LNCAP (cell line): Measurements from ENCODE around the gene WDR1.

Experiments used
- TF ChIP-seq, protein P1 (sequence below): fragments of 450-650 bp; IDR thresholded peaks from 2 replicates; pipeline ENCODE4 v1.5.1; 2017; ENCODE audit warnings: mild to moderate bottlenecking

The WDR1 gene

DNA sequence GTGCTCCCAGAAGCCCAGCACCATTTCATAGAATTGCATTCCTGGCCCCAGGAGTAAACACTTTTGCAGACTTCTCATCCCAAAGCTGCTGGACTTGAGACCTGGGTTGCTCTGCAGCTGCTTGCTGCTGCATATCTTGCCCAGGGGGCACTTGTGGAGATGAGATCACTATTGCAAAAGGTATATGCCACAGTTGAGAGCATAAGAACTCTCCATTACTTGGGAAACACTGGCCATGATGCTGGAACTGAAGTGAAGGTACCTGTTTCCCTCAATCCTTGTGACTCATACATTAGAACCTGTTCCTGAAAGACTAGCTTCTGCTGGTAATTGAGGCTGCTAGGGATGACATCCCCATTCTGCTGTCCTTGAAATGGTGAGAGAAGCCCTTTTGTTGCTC is 43.1 kb upstream of the WDR1 start:
- TF ChIP-seq, protein P1, sequence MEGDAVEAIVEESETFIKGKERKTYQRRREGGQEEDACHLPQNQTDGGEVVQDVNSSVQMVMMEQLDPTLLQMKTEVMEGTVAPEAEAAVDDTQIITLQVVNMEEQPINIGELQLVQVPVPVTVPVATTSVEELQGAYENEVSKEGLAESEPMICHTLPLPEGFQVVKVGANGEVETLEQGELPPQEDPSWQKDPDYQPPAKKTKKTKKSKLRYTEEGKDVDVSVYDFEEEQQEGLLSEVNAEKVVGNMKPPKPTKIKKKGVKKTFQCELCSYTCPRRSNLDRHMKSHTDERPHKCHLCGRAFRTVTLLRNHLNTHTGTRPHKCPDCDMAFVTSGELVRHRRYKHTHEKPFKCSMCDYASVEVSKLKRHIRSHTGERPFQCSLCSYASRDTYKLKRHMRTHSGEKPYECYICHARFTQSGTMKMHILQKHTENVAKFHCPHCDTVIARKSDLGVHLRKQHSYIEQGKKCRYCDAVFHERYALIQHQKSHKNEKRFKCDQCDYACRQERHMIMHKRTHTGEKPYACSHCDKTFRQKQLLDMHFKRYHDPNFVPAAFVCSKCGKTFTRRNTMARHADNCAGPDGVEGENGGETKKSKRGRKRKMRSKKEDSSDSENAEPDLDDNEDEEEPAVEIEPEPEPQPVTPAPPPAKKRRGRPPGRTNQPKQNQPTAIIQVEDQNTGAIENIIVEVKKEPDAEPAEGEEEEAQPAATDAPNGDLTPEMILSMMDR, result no peak

DNA sequence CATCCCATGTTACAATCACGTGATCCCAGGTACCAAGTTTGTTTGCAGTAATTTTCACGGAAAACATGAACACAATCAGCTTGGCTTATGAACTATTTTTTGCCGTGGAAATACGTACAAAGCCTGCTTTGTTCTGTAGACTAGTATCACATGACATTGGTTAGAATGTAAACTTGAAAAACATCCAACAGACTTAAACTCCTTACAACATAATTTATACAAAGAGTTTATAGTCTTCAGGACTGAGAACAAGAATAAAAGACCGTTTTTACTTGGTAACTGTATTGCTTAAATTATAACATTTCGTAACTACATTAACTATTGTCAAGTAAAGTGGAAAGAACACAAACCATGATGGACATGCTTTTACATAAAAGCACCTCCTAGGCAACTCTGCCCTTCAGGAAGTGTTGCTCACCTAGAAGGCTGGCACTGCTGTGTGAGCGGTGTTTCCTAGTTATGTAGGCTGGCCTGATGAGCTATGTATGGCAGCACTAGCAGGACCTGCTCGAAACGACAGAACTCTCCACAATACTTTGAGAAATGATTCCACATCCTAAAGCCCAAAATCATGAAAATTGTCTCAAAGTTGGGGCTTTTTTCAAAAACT is 41.8 kb upstream of the WDR1 start:
- TF ChIP-seq, protein P1, result no peak

DNA sequence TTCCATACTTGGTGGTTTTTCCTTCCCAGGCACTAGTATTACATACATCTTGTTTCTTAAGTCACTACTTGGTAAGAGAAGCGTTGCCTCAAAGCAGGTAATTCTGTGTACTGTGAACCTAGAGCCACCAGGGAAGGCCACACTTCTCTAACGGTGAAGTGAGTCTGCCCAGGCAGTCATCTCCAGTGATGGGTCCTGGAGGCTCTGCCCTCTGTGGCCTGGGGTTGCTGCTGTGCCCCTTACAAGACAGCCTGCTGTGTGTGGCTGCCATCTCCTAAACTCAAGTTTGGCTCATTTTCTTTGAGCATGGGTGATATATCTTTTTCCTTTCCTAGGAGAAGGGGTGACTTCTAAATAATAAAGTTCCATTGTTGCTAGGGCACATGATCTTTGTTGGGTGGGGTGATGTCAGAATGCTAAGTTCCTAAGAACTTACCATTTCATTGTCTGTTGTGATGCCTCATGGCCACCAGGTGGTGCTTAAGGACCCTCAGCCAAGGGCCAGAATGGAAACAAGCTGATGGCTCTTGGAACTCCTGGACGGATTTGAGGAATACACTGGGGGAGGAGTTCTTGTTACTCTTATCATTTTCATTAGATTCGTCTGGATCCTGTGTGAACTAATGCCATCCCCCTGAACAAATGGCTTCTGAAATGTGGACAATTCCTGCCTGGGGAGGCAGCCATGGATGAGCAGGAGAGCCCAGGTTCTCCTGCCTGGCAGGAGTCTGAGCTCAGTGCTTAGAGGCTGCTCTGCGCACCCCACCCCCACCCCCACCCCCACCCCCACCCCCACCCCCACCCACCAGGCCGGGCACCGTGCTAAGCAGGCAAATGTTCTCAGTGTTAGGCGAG is 41.1 kb upstream of the WDR1 start:
- TF ChIP-seq, protein P1, result peak; percentile 84

DNA sequence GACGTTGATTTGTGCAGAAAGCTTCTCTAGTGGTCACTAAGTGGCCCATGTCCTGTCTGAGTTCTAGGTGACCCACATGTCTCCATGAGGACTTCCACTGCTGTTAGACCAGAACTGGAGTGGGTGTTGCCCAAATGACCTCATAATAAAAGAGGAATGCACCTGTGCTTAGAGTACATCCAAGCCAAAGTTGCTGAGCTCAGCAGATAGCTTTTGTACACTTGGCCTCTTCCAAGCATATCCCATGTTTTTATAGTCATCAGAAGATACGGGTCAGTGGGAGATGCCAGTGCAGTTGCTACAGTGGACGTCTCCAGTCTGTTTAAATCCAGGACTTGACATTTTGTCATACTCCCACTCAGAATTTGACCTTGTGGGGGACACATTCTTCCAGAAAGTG is 37.6 kb upstream of the WDR1 start:
- TF ChIP-seq, protein P1, result no peak

DNA sequence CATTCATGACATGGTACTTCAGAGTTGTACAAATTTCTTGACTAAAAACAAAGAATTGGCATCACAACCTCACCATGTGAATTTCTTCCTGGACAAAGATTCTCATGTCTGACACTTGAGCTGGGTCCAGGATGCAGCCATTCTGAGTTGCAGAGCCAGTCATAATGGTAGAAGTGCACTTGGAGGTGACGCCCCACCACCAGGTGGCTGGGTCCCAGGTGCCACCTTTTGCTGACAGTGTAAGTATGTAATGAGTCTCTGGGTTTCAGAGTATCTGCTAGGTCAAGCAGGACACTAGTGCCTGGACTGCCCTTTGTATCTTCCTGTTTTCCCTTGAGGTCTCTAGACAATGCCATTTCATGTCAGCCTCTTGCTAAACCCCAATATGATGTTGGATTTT is 36.6 kb upstream of the WDR1 start:
- TF ChIP-seq, protein P1, result no peak

DNA sequence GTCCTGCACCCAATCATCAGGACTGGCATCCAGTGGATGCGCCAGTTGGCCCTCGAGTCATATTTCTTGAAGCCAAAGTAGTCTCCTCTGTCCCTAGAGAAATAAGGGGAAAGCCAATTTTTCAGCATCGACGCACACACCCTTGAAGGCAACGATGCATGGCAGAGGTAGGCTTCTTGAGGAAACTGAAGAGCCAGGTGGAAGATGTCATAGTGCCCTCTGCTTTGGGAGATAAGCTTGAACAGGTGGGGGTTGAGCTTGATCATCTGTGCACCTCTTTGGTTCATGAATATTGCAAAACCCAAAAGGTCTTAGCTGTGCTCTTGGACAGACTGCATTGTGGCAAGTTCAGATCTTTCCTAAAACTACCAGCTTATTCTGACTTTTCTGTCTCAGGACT is 34.6 kb upstream of the WDR1 start:
- TF ChIP-seq, protein P1, result no peak

DNA sequence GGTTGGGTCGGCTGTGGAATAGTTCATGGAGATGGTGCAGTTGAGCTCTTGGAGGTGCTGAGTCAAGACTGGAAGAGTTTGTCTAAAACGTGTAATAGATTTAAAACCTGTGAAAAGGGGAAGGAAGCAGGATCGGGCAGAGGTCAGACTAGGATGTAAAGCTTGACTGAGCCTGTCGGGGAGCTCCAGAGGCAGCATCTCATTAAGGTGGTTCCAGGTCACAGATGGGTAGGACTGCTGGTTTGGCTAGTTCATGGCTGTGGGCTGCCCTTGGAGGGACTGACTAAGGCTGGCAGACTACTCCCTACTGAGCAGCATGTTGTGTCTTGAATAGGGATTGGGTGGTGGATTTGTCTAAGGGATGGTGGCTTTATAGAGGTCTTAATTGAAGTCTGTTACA is 28.4 kb upstream of the WDR1 start:
- TF ChIP-seq, protein P1, result no peak
